IgD-negative memory B cell (primary cell): ENCODE results near the gene SSTR4. TPM values are rescaled to one million over a fixed set of nuclear protein-coding genes. Genes with fewer than 3 reads are reported as not detected.

Source experiments
- polyA plus RNA-seq: library from polyadenylated mRNA; unstranded; fragments of 300-500 nt; fragmentation: Illumina TruSeq; gene quantifications from one replicate; pipeline ENCODE4 v1.2.3, GENCODE V29; 2021

The SSTR4 gene
- polyA plus RNA-seq, 1 donor from 2014 or later, result not detected

Other genes with a start within 250 kb of the SSTR4 start
- gene THBD, start 14.4 kb downstream of the SSTR4 start, polyA plus RNA-seq, result not detected
- not detected for gene CD93, start 51.0 kb downstream of the SSTR4 start, polyA plus RNA-seq